Mucosa of rectum (tissue), 2 donors: ENCODE measurements around the gene SPINT1.
"Not testable (repeated sequence)": the region's sequence is repeated elsewhere in the genome, so short reads cannot be mapped to it uniquely, and the experiment has no call there.

ENCODE experiments used
- H3K27ac ChIP-seq, 2 donors: one replicate each; pipeline ENCODE4 v1.7.0; 2013; ENCODE audit warnings: inconsistent platforms in 2 of 2, low read depth in 2 of 2, low read length in 2 of 2
- H3K27me3 ChIP-seq, 2 donors: one replicate each; pipeline ENCODE4 v1.7.0; 2013; ENCODE audit warnings: low read length in 2 of 2; ENCODE audit not compliant: control insufficient read depth in 2 of 2, insufficient read depth in 2 of 2
- H3K36me3 ChIP-seq, 2 donors: one replicate each; pipeline ENCODE4 v1.7.0; 2013; ENCODE audit warnings: low read length in 2 of 2; ENCODE audit not compliant: control insufficient read depth in 2 of 2, insufficient read depth in 2 of 2
- H3K4me1 ChIP-seq, 2 donors: one replicate each; pipeline ENCODE4 v1.7.0; 2013; ENCODE audit warnings: low read length in 2 of 2, mild to moderate bottlenecking in 1 of 2; ENCODE audit not compliant: control insufficient read depth in 2 of 2, insufficient read depth in 2 of 2
- H3K4me3 ChIP-seq, 2 donors: one replicate each; pipeline ENCODE4 v1.7.0; 2013; ENCODE audit warnings: low read length in 2 of 2
- H3K9ac ChIP-seq, 2 donors: one replicate each; pipeline ENCODE4 v1.7.0; 2013; ENCODE audit warnings: low read length in 2 of 2, low read depth in 1 of 2, mild to moderate bottlenecking in 1 of 2
- H3K9me3 ChIP-seq, 2 donors: one replicate each; pipeline ENCODE4 v1.7.0; 2013; ENCODE audit warnings: low read length in 2 of 2; ENCODE audit not compliant: control insufficient read depth in 2 of 2
- donor health status: healthy.
- donor health status: Normal muscosa, but diverticular disease.

SPINT1 gene

GRCh38 chr15:40857601-40858341 is 13.9 kb downstream of the SPINT1 start:
- H3K4me3 ChIP-seq: peak overlapping the region in 1 of 2 donors; percentile 26
- H3K27me3 ChIP-seq: no peaks in the 10 kb centered on the region
- peaks cover 44 to 46% of the 10 kb centered on the region in 2 donors for H3K36me3 ChIP-seq
- H3K4me1 ChIP-seq: peaks cover 43 to 47% of the 10 kb centered on the region in 2 donors
- peak overlapping the region; percentile 24 to 57 for H3K9ac ChIP-seq
- no peaks in the 10 kb centered on the region for H3K9me3 ChIP-seq
- H3K27ac ChIP-seq: peak overlapping the region; percentile 69 to 83

GRCh38 chr15:40858706-40859105 is 14.9 kb downstream of the SPINT1 start:
- H3K4me1 ChIP-seq: peaks cover 45 to 46% of the 10 kb centered on the region in 2 donors
- no peaks in the 10 kb centered on the region for H3K9me3 ChIP-seq
- H3K36me3 ChIP-seq: peaks cover 35 to 37% of the 10 kb centered on the region in 2 donors
- no peak overlapping the region for H3K4me3 ChIP-seq
- peak overlapping the region in 1 of 2 donors; percentile 6 for H3K9ac ChIP-seq
- no peaks in the 10 kb centered on the region for H3K27me3 ChIP-seq
- peak overlapping the region in 1 of 2 donors; percentile 12 for H3K27ac ChIP-seq

GRCh38 chr15:40859206-40859851 is 15.5 kb downstream of the SPINT1 start:
- Histone ChIP-seq H3K9ac (peak overlapping the region in 1 of 2 donors; percentile 34), H3K9me3 (no peaks in the 10 kb centered on the region)

GRCh38 chr15:40861147-40861546 is 17.3 kb downstream of the SPINT1 start:
- H3K27me3 ChIP-seq, H3K4me3 ChIP-seq, H3K9ac ChIP-seq, H3K9me3 ChIP-seq: not testable (repeated sequence)
- H3K36me3 ChIP-seq: peaks cover 13 to 14% of the 10 kb centered on the region in 2 donors
- peaks cover 38 to 52% of the 10 kb centered on the region in 2 donors for H3K4me1 ChIP-seq
- H3K27ac ChIP-seq: peak overlapping the region; percentile 56 to 58

More at GRCh38 chr15:40859206-40859851, 15.5 kb downstream of the SPINT1 start:
- Histone ChIP-seq H3K27ac (peak overlapping the region; percentile 43 to 63), H3K4me1 (peaks cover 46 to 52% of the 10 kb centered on the region in 2 donors), H3K27me3 (no peaks in the 10 kb centered on the region), H3K4me3 (no peak overlapping the region), H3K36me3 (peaks cover 29 to 31% of the 10 kb centered on the region in 2 donors)

- H3K27ac ChIP-seq: peak overlapping the region; percentile 32 to 71
- no peak overlapping the region for H3K4me3 ChIP-seq
- peak overlapping the region; percentile 26 to 55 for H3K9ac ChIP-seq
- no peaks in the 10 kb centered on the region for H3K27me3 ChIP-seq
- H3K4me1 ChIP-seq: peaks cover 16 to 32% of the 10 kb centered on the region in 2 donors
- no peaks in the 10 kb centered on the region for H3K36me3 ChIP-seq
- H3K9me3 ChIP-seq: no peaks in the 10 kb centered on the region
These were observed 19.9 kb downstream of the SPINT1 start for GRCh38 chr15:40863660-40864270.

GRCh38 chr15:40867199-40867598 is 23.4 kb downstream of the SPINT1 start:
- Histone ChIP-seq H3K4me3 (no peak overlapping the region), H3K27ac (no peak overlapping the region), H3K36me3 (no peaks in the 10 kb centered on the region), H3K4me1 (peaks cover 15 to 28% of the 10 kb centered on the region in 2 donors), H3K9ac (no peak overlapping the region), H3K27me3 (no peaks in the 10 kb centered on the region), H3K9me3 (no peaks in the 10 kb centered on the region)

- no peak overlapping the region for H3K9ac ChIP-seq
- H3K4me1 ChIP-seq: peaks cover 23 to 26% of the 10 kb centered on the region in 2 donors
- no peaks in the 10 kb centered on the region for H3K36me3 ChIP-seq
- no peak overlapping the region for H3K27ac ChIP-seq
- no peaks in the 10 kb centered on the region for H3K27me3 ChIP-seq
- no peaks in the 10 kb centered on the region for H3K9me3 ChIP-seq
- no peak overlapping the region for H3K4me3 ChIP-seq
These were observed 25.8 kb downstream of the SPINT1 start for GRCh38 chr15:40869686-40870085.

- Histone ChIP-seq H3K36me3 (no peaks in the 10 kb centered on the region), H3K9me3 (no peaks in the 10 kb centered on the region), H3K27ac (no peak overlapping the region), H3K4me1 (peaks cover 23 to 26% of the 10 kb centered on the region in 2 donors), H3K4me3 (no peak overlapping the region), H3K9ac (no peak overlapping the region), H3K27me3 (no peaks in the 10 kb centered on the region)
These were observed 26.9 kb downstream of the SPINT1 start for GRCh38 chr15:40870716-40871115.

- no peaks in the 10 kb centered on the region for H3K9me3 ChIP-seq
- no peak overlapping the region for H3K4me3 ChIP-seq
- no peaks in the 10 kb centered on the region for H3K27me3 ChIP-seq
- H3K27ac ChIP-seq: peak overlapping the region; percentile 63 to 82
- no peaks in the 10 kb centered on the region for H3K36me3 ChIP-seq
- H3K4me1 ChIP-seq: peaks cover 20 to 21% of the 10 kb centered on the region in 2 donors
- H3K9ac ChIP-seq: peak overlapping the region; percentile 24 to 62
These were observed 28.1 kb downstream of the SPINT1 start for GRCh38 chr15:40871749-40872617.
